NCI-H1417 (cell line): ENCODE data around the gene ANXA3.

Experiments
- DNase-seq, 3 experiments: peaks; one replicate each; lab custom pipeline; 2025; lab: John Stamatoyannopoulos, UW

ANXA3 gene

DNA sequence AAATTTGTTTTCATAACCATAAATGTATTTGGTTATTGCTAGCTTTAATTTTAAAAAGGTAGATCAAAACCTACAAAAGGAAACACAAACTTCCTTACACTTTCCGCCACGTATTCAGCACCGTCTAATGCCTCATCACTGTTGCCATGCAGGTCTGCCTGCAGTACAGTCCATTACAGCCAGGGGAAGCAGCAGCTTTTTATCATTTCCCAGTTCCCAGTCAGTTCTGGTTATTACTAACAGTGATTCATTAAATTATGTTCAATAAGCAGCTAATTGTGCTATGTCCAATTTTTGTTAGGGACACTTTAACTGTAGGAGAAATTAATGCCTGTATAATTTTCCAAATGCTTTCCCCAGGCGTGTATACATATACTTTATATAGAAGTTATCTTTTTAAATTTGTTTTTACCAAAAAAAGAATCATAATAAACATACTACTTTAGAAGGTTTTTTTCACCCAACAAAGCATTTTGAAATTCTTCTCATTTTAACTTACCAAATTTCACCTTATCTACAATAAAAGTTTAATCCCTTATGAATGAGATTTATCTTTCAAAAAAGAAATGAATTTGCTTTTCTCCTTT lies 93.3 kb downstream of the ANXA3 start:
- DNase-seq, result peak in 2 of 3 experiments; percentile 12 to 46

DNA sequence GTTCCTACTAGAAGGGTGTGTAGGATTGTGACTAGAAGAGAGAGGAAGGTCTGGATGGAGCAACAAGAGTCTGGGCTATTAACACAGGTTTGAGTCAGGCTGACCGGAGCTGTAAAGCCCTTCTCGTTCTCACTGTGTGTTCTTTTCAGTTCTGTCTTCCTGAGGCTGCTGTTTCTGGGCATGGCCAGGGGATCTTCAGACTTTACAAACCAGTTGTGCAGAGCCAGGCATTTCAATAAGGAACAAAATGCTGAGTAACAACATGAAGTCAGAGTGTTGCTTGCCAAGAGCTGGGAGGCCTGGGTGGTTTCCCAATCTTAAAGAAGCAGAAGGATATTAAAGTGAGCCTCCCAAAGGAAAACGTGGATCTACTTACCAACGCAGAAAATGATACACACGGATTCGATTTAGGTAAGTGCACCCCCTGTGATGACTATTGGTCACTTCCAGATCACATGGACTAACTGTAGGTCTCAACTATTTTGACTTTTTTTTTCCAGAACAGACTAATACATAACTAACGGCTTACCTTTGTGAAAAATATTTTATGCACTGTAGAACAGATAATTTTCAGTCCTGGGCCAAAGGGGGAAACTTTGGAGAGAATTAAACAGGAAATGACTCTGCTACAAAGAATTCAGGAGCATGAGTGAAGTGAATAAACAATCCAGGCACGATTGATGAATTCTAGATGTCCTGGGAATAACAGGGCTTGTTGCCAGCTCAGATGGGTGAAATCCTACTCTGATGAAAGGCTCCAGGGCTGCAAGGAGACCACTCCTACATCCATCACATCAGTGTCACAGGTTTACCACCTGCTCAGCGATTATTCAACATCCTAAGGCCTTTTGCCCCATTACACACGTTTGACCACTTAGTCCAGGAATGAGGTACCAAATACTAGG lies 94.5 kb downstream of the ANXA3 start:
- DNase-seq, result peak in 1 of 3 experiments; percentile 6

- no peak for DNase-seq
Observed at GRCh38 chr4:78647272-78647671, 95.7 kb downstream of the ANXA3 start.

- DNase-seq, result no peak
Observed at GRCh38 chr4:78648640-78649363, 97.2 kb downstream of the ANXA3 start.

GRCh38 chr4:78650106-78651024 lies 98.8 kb downstream of the ANXA3 start:
- DNase-seq, result no peak

- no peak for DNase-seq
Observed at GRCh38 chr4:78651250-78651860, 99.8 kb downstream of the ANXA3 start.

GRCh38 chr4:78652282-78652876 lies 100.8 kb downstream of the ANXA3 start:
- peak in 1 of 3 experiments; percentile 5 for DNase-seq

GRCh38 chr4:78653655-78654054 lies 102.1 kb downstream of the ANXA3 start:
- DNase-seq, result peak in 2 of 3 experiments; percentile 22 to 26

- no peak for DNase-seq
Observed at GRCh38 chr4:78654807-78655206, 103.2 kb downstream of the ANXA3 start.

DNA sequence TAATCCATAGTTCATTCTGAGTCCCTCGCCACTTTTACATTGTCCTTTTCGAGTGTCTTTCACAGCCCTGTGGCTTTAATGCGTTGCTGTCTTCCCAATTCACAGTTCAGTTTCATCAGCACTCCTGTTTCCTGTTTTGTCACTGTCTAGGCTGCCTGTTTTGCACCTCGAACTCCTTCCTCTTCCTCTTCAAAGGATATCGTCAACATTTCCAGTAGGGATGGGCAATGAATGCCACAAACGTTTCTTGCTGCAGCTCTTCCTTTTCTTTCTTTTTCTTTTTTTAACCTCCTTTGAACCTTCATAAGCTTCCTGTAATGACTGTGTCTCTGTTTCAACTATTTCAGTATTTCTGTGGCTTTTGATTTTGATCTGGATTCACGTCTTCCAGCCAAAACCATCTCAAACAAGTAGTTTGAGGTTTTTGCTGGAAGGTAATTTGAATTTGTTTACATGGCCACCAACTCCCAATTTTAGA lies 105.4 kb downstream of the ANXA3 start:
- DNase-seq, result no peak

DNA sequence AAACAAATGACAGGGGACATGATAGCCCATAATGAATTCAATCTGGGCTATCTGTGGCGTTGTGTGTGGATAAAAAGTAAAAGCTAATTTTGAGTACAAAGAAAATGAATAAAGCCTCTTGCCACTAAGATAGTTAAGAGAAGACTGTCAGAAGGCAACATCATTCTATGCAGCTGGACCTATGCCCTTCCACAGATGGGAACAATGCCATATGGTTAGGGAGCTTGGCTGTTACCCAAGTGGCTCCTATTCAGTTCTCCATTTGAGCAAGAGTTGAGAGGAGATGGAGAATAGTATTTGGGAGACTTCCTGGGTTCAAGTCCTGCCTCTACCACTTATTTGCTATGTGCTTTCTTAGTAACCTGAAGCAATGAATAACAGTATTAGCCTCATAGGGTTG lies 107.7 kb downstream of the ANXA3 start:
- no peak for DNase-seq

- no peak for DNase-seq
Observed at GRCh38 chr4:78659665-78660064, 108.1 kb downstream of the ANXA3 start.
